A549 (cell line): ENCODE data around the gene NPHS1. TPM values are rescaled to one million over a fixed set of nuclear protein-coding genes. Genes with fewer than 3 reads are reported as not detected.
"Not testable (repeated sequence)": the region's sequence is repeated elsewhere in the genome, so short reads cannot be mapped to it uniquely, and the experiment has no call there.

Experiments
- ATAC-seq, 2 experiments: fragments of 200-7000 bp in 1 of 2; fragments of >200 bp in 1 of 2; cut with Nextera tagmentation in 1 of 2; cut with Tn5 transposase in 1 of 2; 3 replicates each; pipeline versions ENCODE4 v1.8.0 to v1.9.1; 2018 to 2020; ENCODE audit warnings: mild to moderate bottlenecking in 1 of 2, moderate library complexity in 1 of 2
- CTCF ChIA-PET: fragments of 300-600 bp; sonication (Branson Sonifier 250); formaldehyde crosslinking; extraction: SDS; loops from one replicate; lab custom pipeline; 2021; ENCODE audit warnings: antibody characterized with exemption, inconsistent platforms; lab: Yijun Ruan, JAX
- POLR2A ChIA-PET: fragments of 350-600 bp; formaldehyde crosslinking; extraction: SDS; loops from one replicate; lab custom pipeline; 2021; ENCODE audit warnings: antibody characterized with exemption, inconsistent platforms; lab: Yijun Ruan, JAX
- DNase-seq, 2 experiments: peaks; one replicate each; pipeline versions ENCODE4 v3.0.0 to v3.0.0-alpha.2; 2011 to 2016; ENCODE audit warnings: low read depth in 1 of 2, low spot score in 1 of 2
- FAIRE-seq: peaks from 2 replicates; lab custom pipeline; 2011; peaks lifted over from hg19 to GRCh38; lab: Jason Lieb, UNC
- H3K27ac ChIP-seq, 2 experiments: fragments of >200 bp; sonication (Bioruptor Twin); formaldehyde crosslinking; 3 replicates each; pipeline ENCODE4 v1.5.1; 2016 to 2017
- H3K4me1 ChIP-seq: fragments of >200 bp; sonication (Bioruptor Twin); formaldehyde crosslinking; 3 replicates; pipeline ENCODE4 v1.6.1; 2016
- H3K4me2 ChIP-seq: fragments of >200 bp; sonication (Bioruptor Twin); formaldehyde crosslinking; 3 replicates; pipeline ENCODE4 v1.6.1; 2016
- H3K4me3 ChIP-seq: fragments of >200 bp; sonication (Bioruptor Twin); formaldehyde crosslinking; 3 replicates; pipeline ENCODE4 v1.5.1; 2016
- H3K9me3 ChIP-seq: fragments of >200 bp; sonication (Bioruptor Twin); formaldehyde crosslinking; 3 replicates; pipeline ENCODE4 v1.6.1; 2016
- CBX2 ChIP-seq: fragments of 200-600 bp; sonication (generic); IDR thresholded peaks from 2 replicates; pipeline ENCODE4 v1.6.1; 2016; ENCODE audit warnings: low read depth, mild to moderate bottlenecking, borderline replicate concordance
- CEBPB ChIP-seq, 2 experiments: fragments of >200 bp in 1 of 2; sonication (Bioruptor Twin) in 1 of 2; formaldehyde crosslinking in 1 of 2; IDR thresholded peaks; 2 replicates each; pipeline ENCODE4 v1.6.1; 2012 to 2016
- CHD2 ChIP-seq: fragments of 150-350 bp; IDR thresholded peaks from 2 replicates; pipeline ENCODE4 v1.6.1; 2014; ENCODE audit warnings: low read length; ENCODE audit not compliant: partially characterized antibody
- E2F6 ChIP-seq: IDR thresholded peaks from 2 replicates; pipeline ENCODE4 v1.6.1; 2012; ENCODE audit warnings: low read depth, borderline replicate concordance
- EHF ChIP-seq: fragments of 250-450 bp; sonication (Bioruptor Pico); IDR thresholded peaks from 2 replicates; pipeline ENCODE4 v1.5.0; 2020; ENCODE audit warnings: mild to moderate bottlenecking
- EHMT2 ChIP-seq: fragments of 200-600 bp; sonication (generic); IDR thresholded peaks from 2 replicates; pipeline ENCODE4 v1.6.1; 2016; ENCODE audit warnings: antibody characterized with exemption, low read depth, mild to moderate bottlenecking, moderate library complexity
- ESRRA ChIP-seq: fragments of 150-350 bp; IDR thresholded peaks from 2 replicates; pipeline ENCODE4 v1.6.1; 2014; ENCODE audit warnings: mild to moderate bottlenecking, low read length, borderline replicate concordance
- FOXS1 ChIP-seq: fragments of 250-450 bp; sonication (Bioruptor Pico); IDR thresholded peaks from 2 replicates; pipeline ENCODE4 v1.5.0; 2020; ENCODE audit warnings: mild to moderate bottlenecking, moderate library complexity
- HOXB13 ChIP-seq: fragments of 250-450 bp; sonication (Bioruptor Pico); IDR thresholded peaks from 2 replicates; pipeline ENCODE4 v1.5.0; 2020; ENCODE audit warnings: low read depth, mild to moderate bottlenecking, moderate library complexity
- HOXB5 ChIP-seq: fragments of 250-450 bp; sonication (Bioruptor Pico); IDR thresholded peaks from 2 replicates; pipeline ENCODE4 v1.5.0; 2020; ENCODE audit warnings: mild to moderate bottlenecking, moderate library complexity
- JUNB ChIP-seq: fragments of >200 bp; sonication (Bioruptor Twin); formaldehyde crosslinking; IDR thresholded peaks from 2 replicates; pipeline ENCODE4 v1.6.1; 2016
- MAX ChIP-seq: IDR thresholded peaks from 2 replicates; pipeline ENCODE4 v1.6.1; 2012
- MYC ChIP-seq: IDR thresholded peaks from 2 replicates; pipeline ENCODE4 v1.6.1; 2012; ENCODE audit warnings: mild to moderate bottlenecking, inconsistent platforms, low read length, improper control_type of control experiment, borderline replicate concordance
- NPAS2 ChIP-seq: fragments of 250-450 bp; sonication (Bioruptor Pico); IDR thresholded peaks from 2 replicates; pipeline ENCODE4 v1.8.0; 2022; ENCODE audit warnings: mild to moderate bottlenecking, moderate library complexity, borderline replicate concordance
- NR3C1 ChIP-seq: fragments of >200 bp; sonication (Bioruptor Twin); formaldehyde crosslinking; IDR thresholded peaks from 3 replicates; pipeline ENCODE4 v1.6.1; 2017
- POLR2A ChIP-seq: IDR thresholded peaks from 2 replicates; pipeline ENCODE4 v1.6.1; 2012; ENCODE audit warnings: mild to moderate bottlenecking, low read length
- RCOR1 ChIP-seq: fragments of 150-350 bp; IDR thresholded peaks from 2 replicates; pipeline ENCODE4 v1.6.1; 2014; ENCODE audit warnings: antibody characterized with exemption, low read length, low read depth
- RNF2 ChIP-seq: fragments of 200-600 bp; sonication (generic); IDR thresholded peaks from 2 replicates; pipeline ENCODE4 v1.6.1; 2016; ENCODE audit warnings: low read depth, mild to moderate bottlenecking, antibody characterized with exemption, moderate library complexity, borderline replicate concordance
- ZFP36 ChIP-seq: fragments of 450-650 bp; IDR thresholded peaks from 2 replicates; pipeline ENCODE4 v1.6.1; 2014; ENCODE audit warnings: borderline replicate concordance; ENCODE audit not compliant: partially characterized antibody
- ZNF302 ChIP-seq: fragments of 250-450 bp; sonication (Bioruptor Pico); IDR thresholded peaks from 2 replicates; pipeline ENCODE4 v1.9.0; 2021; ENCODE audit warnings: inconsistent platforms, mild to moderate bottlenecking, moderate library complexity
- WGBS: methylation state at CpG from one replicate; pipeline ENCODE4 v1.1.6; 2017; ENCODE audit errors: missing lambda C conversion rate; 5-methylcytosine and 5-hydroxymethylcytosine counted together
- polyA plus RNA-seq, 4 experiments: library from polyadenylated mRNA; depleted of rRNA in 3 of 4; stranded (reverse); fragments of >200 nt; fragmentation: RNase III in 1 of 4; extraction: RNeasy Plus Mini Kit Qiagen cat#74134 plus additional on column Dnase treatment in 1 of 4; gene quantifications; 2 replicates in 3 of 4; 3 replicates in 1 of 4; pipeline ENCODE4 v1.2.3, GENCODE V29; 2011 to 2017
- TF ChIP-seq, protein P1 (sequence below): fragments of 150-350 bp; IDR thresholded peaks from 2 replicates; pipeline ENCODE4 v1.6.1; 2014; ENCODE audit warnings: low read depth, mild to moderate bottlenecking, low read length
- TF ChIP-seq, protein P2 (sequence below): fragments of 250-450 bp; sonication (Bioruptor Pico); IDR thresholded peaks from 2 replicates; pipeline ENCODE4 v1.5.0; 2021; ENCODE audit warnings: mild to moderate bottlenecking, moderate library complexity, borderline replicate concordance
- TF ChIP-seq, protein P3 (sequence below): fragments of 250-450 bp; sonication (Bioruptor Pico); IDR thresholded peaks from 2 replicates; pipeline ENCODE4 v1.5.0; 2020; ENCODE audit warnings: low read depth, mild to moderate bottlenecking, moderate library complexity

Gene NPHS1
- polyA plus RNA-seq, 2 of the 4 experiments (the other 2 are of a cell fraction): 0.27 TPM

DNA sequence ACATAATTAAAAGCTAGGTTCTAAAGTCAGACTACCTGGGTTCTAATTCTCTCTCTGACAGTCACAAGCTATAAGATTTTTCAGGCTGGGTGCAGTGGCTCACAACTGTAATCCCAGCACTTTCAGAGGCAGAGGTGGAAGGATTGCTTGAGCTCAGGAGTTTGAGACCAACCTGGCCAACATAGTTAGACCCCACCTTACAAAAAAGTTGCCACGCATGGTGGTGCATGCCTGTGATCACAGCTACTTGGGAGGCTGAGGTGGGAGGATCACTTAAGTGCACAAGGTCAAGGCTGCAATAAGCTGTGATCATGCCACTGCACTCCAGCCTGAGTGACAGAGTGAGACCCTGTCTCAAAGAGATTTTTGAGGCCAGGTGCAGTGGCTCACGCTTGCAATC is 42.0 kb upstream of the NPHS1 start:
- H3K27ac ChIP-seq: no peak overlapping the region
- H3K4me2 ChIP-seq: no peak overlapping the region
- FAIRE-seq (no peak), DNase-seq (no peak), ATAC-seq (no peak)
- WGBS: 98% methylated on average over 2 of the region's 2 CpGs
- peaks cover 6% of the 10 kb centered on the region; the same call in 2 of the 3 replicates for H3K4me1 ChIP-seq
- ChIA-PET POLR2A (interaction anchor here (1.4 kb wide), 1 partner anchor 37 kb away, joined by 3 read pairs; no protein-coding TSS in a partner anchor), CTCF (interaction anchor here (0.8 to 17.6 kb wide), 4 partner anchors 12 to 235 kb away, joined by 3 to 402 read pairs (median 64); no protein-coding TSS in a partner anchor)
- TF ChIP-seq CEBPB (IDR thresholded peaks at IDR 0.05): no peak
- TF ChIP-seq ESRRA: no peak
- no peak for TF ChIP-seq FOXS1 (CRISPR knock-in tag)
- no peak for TF ChIP-seq MAX
- TF ChIP-seq, protein P1, sequence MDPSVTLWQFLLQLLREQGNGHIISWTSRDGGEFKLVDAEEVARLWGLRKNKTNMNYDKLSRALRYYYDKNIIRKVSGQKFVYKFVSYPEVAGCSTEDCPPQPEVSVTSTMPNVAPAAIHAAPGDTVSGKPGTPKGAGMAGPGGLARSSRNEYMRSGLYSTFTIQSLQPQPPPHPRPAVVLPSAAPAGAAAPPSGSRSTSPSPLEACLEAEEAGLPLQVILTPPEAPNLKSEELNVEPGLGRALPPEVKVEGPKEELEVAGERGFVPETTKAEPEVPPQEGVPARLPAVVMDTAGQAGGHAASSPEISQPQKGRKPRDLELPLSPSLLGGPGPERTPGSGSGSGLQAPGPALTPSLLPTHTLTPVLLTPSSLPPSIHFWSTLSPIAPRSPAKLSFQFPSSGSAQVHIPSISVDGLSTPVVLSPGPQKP: no peak
- TF ChIP-seq HOXB13 (CRISPR knock-in tag): no peak
- TF ChIP-seq RCOR1: no peak
- TF ChIP-seq HOXB5 (CRISPR knock-in tag): no peak
- TF ChIP-seq EHMT2: no peak
- H3K4me3 ChIP-seq: no peak overlapping the region
- no peaks in the 10 kb centered on the region for H3K9me3 ChIP-seq

DNA sequence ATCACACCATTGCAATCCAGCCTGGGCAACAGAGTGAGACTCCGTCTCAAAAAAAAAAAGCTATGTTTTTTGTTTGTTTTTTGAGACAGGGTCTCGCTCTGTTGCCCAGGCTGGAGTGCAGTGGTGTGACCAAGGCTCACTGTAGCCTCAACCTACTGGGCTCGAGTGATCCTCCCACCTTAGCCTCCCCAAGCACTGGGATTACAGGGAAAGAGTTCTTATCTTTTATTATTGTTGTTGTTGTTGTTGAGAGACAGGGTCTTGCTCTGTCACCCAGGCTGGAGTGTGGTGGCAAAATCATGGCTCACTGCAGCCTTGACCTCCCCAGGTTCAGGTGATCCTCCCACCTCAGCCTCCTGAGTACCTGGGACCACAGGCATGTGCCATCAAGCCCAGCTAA is 39.5 kb upstream of the NPHS1 start:
- not testable (repeated sequence) for ATAC-seq

DNA sequence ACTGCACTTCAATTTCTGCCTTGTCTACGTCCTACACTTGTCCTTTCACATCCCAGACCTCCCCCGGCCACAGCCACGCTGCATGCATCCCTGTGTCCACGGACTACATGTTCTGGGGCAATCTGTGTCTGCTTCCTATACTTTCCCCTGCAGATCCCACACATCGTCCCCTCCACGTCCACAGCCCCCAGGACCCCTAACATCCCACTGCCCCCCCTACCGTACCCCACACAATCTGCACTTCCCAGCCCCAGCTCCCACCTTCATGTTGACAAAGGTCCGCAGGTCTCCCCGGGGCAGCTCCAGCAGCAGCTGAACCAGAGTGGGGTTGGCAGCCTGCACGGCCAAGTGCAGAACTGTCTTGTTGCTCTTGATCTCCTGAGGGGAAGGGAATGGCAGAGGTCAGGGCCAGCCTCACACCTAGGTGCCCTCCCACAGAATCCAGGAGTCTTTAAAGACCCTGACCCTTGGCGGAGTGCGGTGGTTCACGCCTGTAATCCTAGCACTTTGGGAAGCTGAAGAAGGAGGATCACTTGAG is 37.9 kb upstream of the NPHS1 start:
- TF ChIP-seq ZNF302: no peak
- no peak for TF ChIP-seq POLR2A
- no peak for TF ChIP-seq HOXB13 (CRISPR knock-in tag)
- TF ChIP-seq CEBPB (IDR thresholded peaks at IDR 0.05): no peak
- TF ChIP-seq ZFP36: no peak
- no peak for TF ChIP-seq MYC
- TF ChIP-seq CBX2: no peak
- TF ChIP-seq, protein P2, sequence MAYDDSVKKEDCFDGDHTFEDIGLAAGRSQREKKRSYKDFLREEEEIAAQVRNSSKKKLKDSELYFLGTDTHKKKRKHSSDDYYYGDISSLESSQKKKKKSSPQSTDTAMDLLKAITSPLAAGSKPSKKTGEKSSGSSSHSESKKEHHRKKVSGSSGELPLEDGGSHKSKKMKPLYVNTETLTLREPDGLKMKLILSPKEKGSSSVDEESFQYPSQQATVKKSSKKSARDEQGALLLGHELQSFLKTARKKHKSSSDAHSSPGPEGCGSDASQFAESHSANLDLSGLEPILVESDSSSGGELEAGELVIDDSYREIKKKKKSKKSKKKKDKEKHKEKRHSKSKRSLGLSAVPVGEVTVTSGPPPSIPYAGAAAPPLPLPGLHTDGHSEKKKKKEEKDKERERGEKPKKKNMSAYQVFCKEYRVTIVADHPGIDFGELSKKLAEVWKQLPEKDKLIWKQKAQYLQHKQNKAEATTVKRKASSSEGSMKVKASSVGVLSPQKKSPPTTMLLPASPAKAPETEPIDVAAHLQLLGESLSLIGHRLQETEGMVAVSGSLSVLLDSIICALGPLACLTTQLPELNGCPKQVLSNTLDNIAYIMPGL (CRISPR knock-in tag): no peak
- TF ChIP-seq NR3C1: no peak
- TF ChIP-seq E2F6: no peak
- no peak for TF ChIP-seq NPAS2
- TF ChIP-seq RNF2: no peak
- TF ChIP-seq CHD2: no peak
- TF ChIP-seq JUNB: no peak
- TF ChIP-seq, protein P3, sequence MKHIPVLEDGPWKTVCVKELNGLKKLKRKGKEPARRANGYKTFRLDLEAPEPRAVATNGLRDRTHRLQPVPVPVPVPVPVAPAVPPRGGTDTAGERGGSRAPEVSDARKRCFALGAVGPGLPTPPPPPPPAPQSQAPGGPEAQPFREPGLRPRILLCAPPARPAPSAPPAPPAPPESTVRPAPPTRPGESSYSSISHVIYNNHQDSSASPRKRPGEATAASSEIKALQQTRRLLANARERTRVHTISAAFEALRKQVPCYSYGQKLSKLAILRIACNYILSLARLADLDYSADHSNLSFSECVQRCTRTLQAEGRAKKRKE (CRISPR knock-in tag): no peak
- TF ChIP-seq, protein P1: no peak
- no peak for TF ChIP-seq EHF (CRISPR knock-in tag)
- TF ChIP-seq, all 56 proteins: peak for 0
- H3K27ac ChIP-seq: no peak overlapping the region
- no peaks in the 10 kb centered on the region for H3K4me1 ChIP-seq
- 92% methylated on average over 13 of the region's 13 CpGs for WGBS
- peak; percentile 28 to 46; a peak in 1 of 6 replicates for ATAC-seq
- no peak overlapping the region for H3K4me3 ChIP-seq
- no peak for FAIRE-seq
- H3K9me3 ChIP-seq: no peaks in the 10 kb centered on the region
- DNase-seq: no peak
- H3K4me2 ChIP-seq: no peak overlapping the region
- ChIA-PET POLR2A (interaction anchor here (0.6 kb wide), 1 partner anchor 526 kb away, joined by 4 read pairs; no protein-coding TSS in a partner anchor), CTCF (interaction anchor here (0.6 to 17.6 kb wide), 7 partner anchors 7 to 1588 kb away, joined by 3 to 402 read pairs (median 3); no protein-coding TSS in a partner anchor)

More for the DNA sequence above, 39.5 kb upstream of the NPHS1 start:
- H3K4me3 ChIP-seq, FAIRE-seq, POLR2A ChIA-PET, H3K27ac ChIP-seq, H3K4me1 ChIP-seq, H3K4me2 ChIP-seq, H3K9me3 ChIP-seq, DNase-seq: not testable (repeated sequence)
- WGBS: 88% methylated on average over 3 of the region's 3 CpGs
- CTCF ChIA-PET: interaction anchor here (0.6 to 17.6 kb wide), 8 partner anchors 9 to 218 kb away, joined by 3 to 402 read pairs (median 4); no protein-coding TSS in a partner anchor
